ENCODE measurements around the gene CNTNAP5. TPM values are rescaled to one million over a fixed set of nuclear protein-coding genes. Genes with fewer than 3 reads are reported as not detected.

The CNTNAP5 gene
- total RNA-seq, 1 experiment from 2014 or later, result 0.48 TPM

DNA sequence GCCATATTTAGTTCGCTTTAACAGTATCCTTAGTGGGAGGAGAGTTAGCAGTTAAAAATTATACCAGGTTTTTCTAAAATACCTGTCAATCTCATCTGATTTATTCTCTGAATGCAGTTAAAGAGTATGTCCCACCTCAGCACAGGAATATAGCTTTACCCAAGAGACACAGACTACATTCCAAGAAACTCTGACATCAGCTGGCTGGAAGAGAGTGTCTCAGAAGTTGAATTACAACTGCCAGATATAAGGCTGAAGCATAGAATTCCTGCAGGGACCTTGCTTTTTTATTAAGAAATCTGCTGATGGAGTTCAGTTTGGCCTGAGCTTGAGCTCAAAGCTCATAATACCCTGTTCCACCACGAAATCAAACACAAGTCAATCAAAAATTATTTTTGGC, 25.4 kb upstream of the CNTNAP5 start:
- Histone ChIP-seq H2BK120ac (ENCODE audit: low read depth, low read length, poor library complexity, severe bottlenecking) (no peak overlapping the region), H3K9me3 (ENCODE audit: control insufficient read depth, low read depth, low read length) (no peaks in the 10 kb centered on the region), H3K79me2 (ENCODE audit: insufficient read depth, low read length) (no peaks in the 10 kb centered on the region), H2BK20ac (ENCODE audit: low read depth, low read length, poor library complexity, severe bottlenecking) (no peak overlapping the region), H3K23ac (ENCODE audit: insufficient read length, low read depth, low read length) (no peak overlapping the region), H3K18ac (ENCODE audit: insufficient read length, low read depth, low read length) (no peak overlapping the region), H3K4me2 (ENCODE audit: insufficient read depth, insufficient read length, low read length) (no peak overlapping the region), H4K91ac (ENCODE audit: insufficient read length, low read depth, low read length) (no peak overlapping the region), H3K56ac (ENCODE audit: insufficient read length, low read depth, low read length) (no peak overlapping the region), H2BK12ac (ENCODE audit: insufficient read length, low read depth, low read length) (no peak overlapping the region), H2AFZ (ENCODE audit: low read length) (no peak overlapping the region), H3K27me3 (ENCODE audit: insufficient read depth, low read length) (no peaks in the 10 kb centered on the region), H3K79me1 (ENCODE audit: insufficient read depth, low read depth, low read length, poor library complexity, severe bottlenecking) (no peaks in the 10 kb centered on the region), H3K27ac (ENCODE audit: insufficient read length, low read depth, low read length) (no peak overlapping the region), H4K20me1 (ENCODE audit: control insufficient read depth, insufficient read depth, insufficient read length) (no peaks in the 10 kb centered on the region), H3T11ph (ENCODE audit: low read length) (no peak overlapping the region), H3K23me2 (ENCODE audit: insufficient read length, low read depth, low read length, poor library complexity, severe bottlenecking) (no peaks in the 10 kb centered on the region), H4K5ac (ENCODE audit: insufficient read length, low read depth, low read length) (no peak overlapping the region), H4K8ac (replicated peaks; ENCODE audit: insufficient read length, low read depth, low read length) (no peak overlapping the region), H2BK5ac (ENCODE audit: insufficient read length, low read length) (no peak overlapping the region), H2BK15ac (ENCODE audit: low read depth, low read length) (no peak overlapping the region), H3K14ac (ENCODE audit: insufficient read depth, low read length) (no peak overlapping the region), H3K9ac (ENCODE audit: extremely low read depth, insufficient read length, low read length) (no peak overlapping the region), H2AK5ac (ENCODE audit: insufficient read length, low read length) (no peak overlapping the region), H3K4me1 (ENCODE audit: insufficient read depth, low read length) (no peaks in the 10 kb centered on the region), H3K4ac (ENCODE audit: low read depth, low read length) (no peak overlapping the region)
- TF ChIP-seq, protein P1, sequence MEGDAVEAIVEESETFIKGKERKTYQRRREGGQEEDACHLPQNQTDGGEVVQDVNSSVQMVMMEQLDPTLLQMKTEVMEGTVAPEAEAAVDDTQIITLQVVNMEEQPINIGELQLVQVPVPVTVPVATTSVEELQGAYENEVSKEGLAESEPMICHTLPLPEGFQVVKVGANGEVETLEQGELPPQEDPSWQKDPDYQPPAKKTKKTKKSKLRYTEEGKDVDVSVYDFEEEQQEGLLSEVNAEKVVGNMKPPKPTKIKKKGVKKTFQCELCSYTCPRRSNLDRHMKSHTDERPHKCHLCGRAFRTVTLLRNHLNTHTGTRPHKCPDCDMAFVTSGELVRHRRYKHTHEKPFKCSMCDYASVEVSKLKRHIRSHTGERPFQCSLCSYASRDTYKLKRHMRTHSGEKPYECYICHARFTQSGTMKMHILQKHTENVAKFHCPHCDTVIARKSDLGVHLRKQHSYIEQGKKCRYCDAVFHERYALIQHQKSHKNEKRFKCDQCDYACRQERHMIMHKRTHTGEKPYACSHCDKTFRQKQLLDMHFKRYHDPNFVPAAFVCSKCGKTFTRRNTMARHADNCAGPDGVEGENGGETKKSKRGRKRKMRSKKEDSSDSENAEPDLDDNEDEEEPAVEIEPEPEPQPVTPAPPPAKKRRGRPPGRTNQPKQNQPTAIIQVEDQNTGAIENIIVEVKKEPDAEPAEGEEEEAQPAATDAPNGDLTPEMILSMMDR (conservative IDR thresholded peaks at IDR 0.05), result no peak
- no CpG with 5 or more reads among the region's 2 CpGs for WGBS (ENCODE audit: extremely low coverage, insufficient read length, low lambda C conversion rate)
- Mint-ChIP-seq H3K4me1 (no peaks in the 10 kb centered on the region), H3K36me3 (ENCODE audit: insufficient read depth in 1 of 3, low read depth in 3 of 3) (no peaks in the 10 kb centered on the region), H3K9me3 (no peaks in the 10 kb centered on the region), H3K27me3 (ENCODE audit: low read depth) (peaks cover 2% of the 10 kb centered on the region; the same call in 1 of the 2 replicates), H3K4me3 (no peak overlapping the region), H3K27ac (no peak overlapping the region)
- no peak for DNase-seq
